ENCODE data around the gene CTDP1. TPM values are rescaled to one million over a fixed set of nuclear protein-coding genes. Genes with fewer than 3 reads are reported as not detected.

CTDP1 gene, protein sequence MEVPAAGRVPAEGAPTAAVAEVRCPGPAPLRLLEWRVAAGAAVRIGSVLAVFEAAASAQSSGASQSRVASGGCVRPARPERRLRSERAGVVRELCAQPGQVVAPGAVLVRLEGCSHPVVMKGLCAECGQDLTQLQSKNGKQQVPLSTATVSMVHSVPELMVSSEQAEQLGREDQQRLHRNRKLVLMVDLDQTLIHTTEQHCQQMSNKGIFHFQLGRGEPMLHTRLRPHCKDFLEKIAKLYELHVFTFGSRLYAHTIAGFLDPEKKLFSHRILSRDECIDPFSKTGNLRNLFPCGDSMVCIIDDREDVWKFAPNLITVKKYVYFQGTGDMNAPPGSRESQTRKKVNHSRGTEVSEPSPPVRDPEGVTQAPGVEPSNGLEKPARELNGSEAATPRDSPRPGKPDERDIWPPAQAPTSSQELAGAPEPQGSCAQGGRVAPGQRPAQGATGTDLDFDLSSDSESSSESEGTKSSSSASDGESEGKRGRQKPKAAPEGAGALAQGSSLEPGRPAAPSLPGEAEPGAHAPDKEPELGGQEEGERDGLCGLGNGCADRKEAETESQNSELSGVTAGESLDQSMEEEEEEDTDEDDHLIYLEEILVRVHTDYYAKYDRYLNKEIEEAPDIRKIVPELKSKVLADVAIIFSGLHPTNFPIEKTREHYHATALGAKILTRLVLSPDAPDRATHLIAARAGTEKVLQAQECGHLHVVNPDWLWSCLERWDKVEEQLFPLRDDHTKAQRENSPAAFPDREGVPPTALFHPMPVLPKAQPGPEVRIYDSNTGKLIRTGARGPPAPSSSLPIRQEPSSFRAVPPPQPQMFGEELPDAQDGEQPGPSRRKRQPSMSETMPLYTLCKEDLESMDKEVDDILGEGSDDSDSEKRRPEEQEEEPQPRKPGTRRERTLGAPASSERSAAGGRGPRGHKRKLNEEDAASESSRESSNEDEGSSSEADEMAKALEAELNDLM
- polyA plus RNA-seq (2013, experiment 1 of 2): 11.1 TPM
- polyA plus RNA-seq (2013, experiment 2 of 2): 11.3 TPM

GRCh38 chr18:79679552-79680099 lies at the start of gene CTDP1:
Gene CTDP1 (plus strand): TSS chr18:79679803. CDS start chr18:79679948, 145 bp downstream.
- Histone ChIP-seq H3K4me1 (ENCODE audit: control insufficient read depth, insufficient read depth, low read depth, low read length) (peaks cover 13% of the 10 kb centered on the region), H2AFZ (ENCODE audit: low read depth, low read length) (peak within 1 kb of the TSS; percentile 91), H2BK15ac (ENCODE audit: low read depth, poor library complexity, severe bottlenecking) (peak within 1 kb of the TSS; percentile 95), H3K79me1 (replicated peaks; ENCODE audit: low read length, poor library complexity, severe bottlenecking) (peaks cover 28% of the 10 kb centered on the region), H4K8ac (ENCODE audit: low read length) (peak within 1 kb of the TSS; percentile 100), H3K18ac (ENCODE audit: low read depth in 1 of 2, low read length in 2 of 2) (peak within 1 kb of the TSS; percentile 96 to 100), H3K4me2 (ENCODE audit: low read length, poor library complexity, severe bottlenecking) (peak within 1 kb of the TSS; percentile 85), H3K4me3 (ENCODE audit: insufficient read depth in 1 of 2, low read depth in 1 of 2, low read length in 2 of 2) (peak within 1 kb of the TSS; percentile 95 to 97), H4K91ac (ENCODE audit: low read length) (peak within 1 kb of the TSS; percentile 99), H3K27me3 (ENCODE audit: control insufficient read depth in 1 of 2, insufficient read depth in 1 of 2, low read length in 2 of 2) (no peaks in the 10 kb centered on the region), H3K36me3 (ENCODE audit: control insufficient read depth in 1 of 2, insufficient read depth in 2 of 2, low read depth in 1 of 2, low read length in 2 of 2) (peaks cover 15 to 23% of the 10 kb centered on the region in 2 experiments), H2AK5ac (ENCODE audit: low read length, severe bottlenecking) (no peak within 1 kb of the TSS), H3K14ac (ENCODE audit: low read length in 2 of 2) (peak within 1 kb of the TSS in 1 of 2 experiments; percentile 79), H3K23ac (ENCODE audit: low read length in 2 of 2) (peak within 1 kb of the TSS in 1 of 2 experiments; percentile 62), H3K9ac (ENCODE audit: low read length) (peak within 1 kb of the TSS; percentile 97), H3K27ac (ENCODE audit: low read length, poor library complexity, severe bottlenecking) (peak within 1 kb of the TSS; percentile 83), H2BK5ac (ENCODE audit: low read depth, low read length, poor library complexity, severe bottlenecking) (peak within 1 kb of the TSS; percentile 85), H3K4ac (ENCODE audit: low read depth in 1 of 2, low read length in 2 of 2) (peak within 1 kb of the TSS; percentile 98 to 99), H2BK120ac (ENCODE audit: low read depth, low read length) (peak within 1 kb of the TSS; percentile 99), H3K9me3 (ENCODE audit: control insufficient read depth, low read length) (no peaks in the 10 kb centered on the region), H2BK12ac (ENCODE audit: low read length in 2 of 2) (peak within 1 kb of the TSS; percentile 49 to 61)
- DNase-seq: peak; percentile 94
- under 1% methylated on average over 74 of the region's 88 CpGs for WGBS

- no peak overlapping the region for H2AFZ ChIP-seq (ENCODE audit: low read depth, low read length)
- H3K4me3 ChIP-seq (ENCODE audit: insufficient read depth in 1 of 2, low read depth in 1 of 2, low read length in 2 of 2): no peak overlapping the region
- H3K36me3 ChIP-seq (ENCODE audit: control insufficient read depth in 1 of 2, insufficient read depth in 2 of 2, low read depth in 1 of 2, low read length in 2 of 2): no peaks in the 10 kb centered on the region
- no peak for DNase-seq
- H3K27me3 ChIP-seq (ENCODE audit: control insufficient read depth in 1 of 2, insufficient read depth in 1 of 2, low read length in 2 of 2): peaks cover 39 to 49% of the 10 kb centered on the region in 2 experiments
- H3K4me2 ChIP-seq (ENCODE audit: low read length, poor library complexity, severe bottlenecking): no peak overlapping the region
- H3K9me3 ChIP-seq (ENCODE audit: control insufficient read depth, low read length): no peaks in the 10 kb centered on the region
- no peaks in the 10 kb centered on the region for H3K79me1 ChIP-seq (replicated peaks; ENCODE audit: low read length, poor library complexity, severe bottlenecking)
- H4K8ac ChIP-seq (ENCODE audit: low read length): no peak overlapping the region
- H3K4ac ChIP-seq (ENCODE audit: low read depth in 1 of 2, low read length in 2 of 2): no peak overlapping the region
- H3K27ac ChIP-seq (ENCODE audit: low read length, poor library complexity, severe bottlenecking): no peak overlapping the region
- H3K4me1 ChIP-seq (ENCODE audit: control insufficient read depth, insufficient read depth, low read depth, low read length): peaks cover 4% of the 10 kb centered on the region
- H3K14ac ChIP-seq (ENCODE audit: low read length in 2 of 2): no peak overlapping the region
- 92% methylated on average over 36 of the region's 36 CpGs for WGBS
- no peak overlapping the region for H3K23ac ChIP-seq (ENCODE audit: low read length in 2 of 2)
- no peak overlapping the region for H3K9ac ChIP-seq (ENCODE audit: low read length)
- H2BK5ac ChIP-seq (ENCODE audit: low read depth, low read length, poor library complexity, severe bottlenecking): no peak overlapping the region
- no peak overlapping the region for H2BK120ac ChIP-seq (ENCODE audit: low read depth, low read length)
- no peak overlapping the region for H2BK12ac ChIP-seq (ENCODE audit: low read length in 2 of 2)
- no peak overlapping the region for H3K18ac ChIP-seq (ENCODE audit: low read depth in 1 of 2, low read length in 2 of 2)
- no peak overlapping the region for H2AK5ac ChIP-seq (ENCODE audit: low read length, severe bottlenecking)
- no peak overlapping the region for H2BK15ac ChIP-seq (ENCODE audit: low read depth, poor library complexity, severe bottlenecking)
- H4K91ac ChIP-seq (ENCODE audit: low read length): no peak overlapping the region
Measured at GRCh38 chr18:79630281-79631095, 49.1 kb upstream of the CTDP1 start.

DNA sequence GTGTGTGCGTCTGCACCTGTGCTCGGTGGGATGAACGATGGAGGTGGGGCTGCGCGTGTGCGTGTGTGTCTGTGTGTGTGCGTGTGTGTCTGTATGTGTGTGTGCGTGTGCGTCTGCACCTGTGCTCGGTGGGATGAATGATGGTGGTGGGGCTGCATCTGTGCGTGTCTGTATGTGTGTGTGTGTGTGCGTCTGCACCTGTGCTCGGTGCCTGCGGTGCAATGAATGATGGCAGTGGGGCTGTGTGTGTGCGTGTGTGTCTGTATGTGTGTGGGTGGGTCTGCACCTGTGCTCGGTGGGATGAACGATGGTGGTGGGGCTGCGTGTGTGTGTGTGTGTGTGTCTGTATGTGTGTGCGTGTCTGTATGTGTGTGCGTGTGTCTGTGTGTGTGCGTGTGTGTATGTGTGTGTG lies 48.5 kb upstream of the CTDP1 start:
- H2BK12ac ChIP-seq (ENCODE audit: low read length in 2 of 2): no peak overlapping the region
- no peak overlapping the region for H2AFZ ChIP-seq (ENCODE audit: low read depth, low read length)
- H3K4me2 ChIP-seq (ENCODE audit: low read length, poor library complexity, severe bottlenecking): no peak overlapping the region
- H3K27me3 ChIP-seq (ENCODE audit: control insufficient read depth in 1 of 2, insufficient read depth in 1 of 2, low read length in 2 of 2): peaks cover 33 to 43% of the 10 kb centered on the region in 2 experiments
- H3K9me3 ChIP-seq (ENCODE audit: control insufficient read depth, low read length): no peaks in the 10 kb centered on the region
- H3K79me1 ChIP-seq (replicated peaks; ENCODE audit: low read length, poor library complexity, severe bottlenecking): no peaks in the 10 kb centered on the region
- H3K4me1 ChIP-seq (ENCODE audit: control insufficient read depth, insufficient read depth, low read depth, low read length): peaks cover 4% of the 10 kb centered on the region
- no peak overlapping the region for H3K23ac ChIP-seq (ENCODE audit: low read length in 2 of 2)
- WGBS: 92% methylated on average over 21 of the region's 21 CpGs
- H2BK120ac ChIP-seq (ENCODE audit: low read depth, low read length): no peak overlapping the region
- no peak for DNase-seq
- no peak overlapping the region for H3K27ac ChIP-seq (ENCODE audit: low read length, poor library complexity, severe bottlenecking)
- no peak overlapping the region for H4K91ac ChIP-seq (ENCODE audit: low read length)
- H3K36me3 ChIP-seq (ENCODE audit: control insufficient read depth in 1 of 2, insufficient read depth in 2 of 2, low read depth in 1 of 2, low read length in 2 of 2): no peaks in the 10 kb centered on the region
- H3K4ac ChIP-seq (ENCODE audit: low read depth in 1 of 2, low read length in 2 of 2): no peak overlapping the region
- H2BK15ac ChIP-seq (ENCODE audit: low read depth, poor library complexity, severe bottlenecking): no peak overlapping the region
- H3K18ac ChIP-seq (ENCODE audit: low read depth in 1 of 2, low read length in 2 of 2): no peak overlapping the region
- peak overlapping the region; percentile 21 for H4K8ac ChIP-seq (ENCODE audit: low read length)
- H3K9ac ChIP-seq (ENCODE audit: low read length): no peak overlapping the region
- no peak overlapping the region for H3K4me3 ChIP-seq (ENCODE audit: insufficient read depth in 1 of 2, low read depth in 1 of 2, low read length in 2 of 2)
- no peak overlapping the region for H2BK5ac ChIP-seq (ENCODE audit: low read depth, low read length, poor library complexity, severe bottlenecking)
- H2AK5ac ChIP-seq (ENCODE audit: low read length, severe bottlenecking): no peak overlapping the region
- no peak overlapping the region for H3K14ac ChIP-seq (ENCODE audit: low read length in 2 of 2)

Measured in mesenchymal stem cell (in vitro differentiated cells and primary cell).